IMR-90 (cell line): ENCODE results near the gene TEX13C. TPM values are rescaled to one million over a fixed set of nuclear protein-coding genes. Genes with fewer than 3 reads are reported as not detected.

Source experiments
- ATAC-seq: fragments of 200-7000 bp; cut with Tn5 transposase; 2 replicates; pipeline ENCODE4 v1.9.1; 2020; ENCODE audit warnings: low read depth, mild to moderate bottlenecking, moderate library complexity
- BruUV-seq: library from RNA; stranded (reverse); fragments of 400-500 nt; replicated peaks from 2 replicates; lab custom pipeline; 2021; lab: Mats Ljungman, UMichigan
- CTCF ChIA-PET: fragments of 300-600 bp; formaldehyde crosslinking; extraction: SDS; loops from one replicate; lab custom pipeline; 2021; ENCODE audit warnings: antibody characterized with exemption; lab: Yijun Ruan, JAX
- POLR2A ChIA-PET: fragments of 300-600 bp; sonication (Branson Sonifier 250); formaldehyde crosslinking; loops from one replicate; lab custom pipeline; 2022; ENCODE audit warnings: antibody characterized with exemption; ENCODE audit not compliant: unreplicated experiment; lab: Charles Lee
- DNase-seq: peaks from one replicate; pipeline ENCODE4 v3.0.0; 2013
- H2AFZ ChIP-seq: replicated peaks from 2 replicates; pipeline ENCODE3; 2013; ENCODE audit warnings: low read length, mild to moderate bottlenecking; ENCODE audit not compliant: poor library complexity
- H2AK5ac ChIP-seq: 2 replicates; pipeline ENCODE4 v1.6.1; 2013; ENCODE audit warnings: low read depth, low read length, inconsistent platforms
- H2AK9ac ChIP-seq: replicated peaks from 2 replicates; pipeline ENCODE3; 2013; ENCODE audit warnings: mild to moderate bottlenecking, low read depth, low read length, moderate library complexity; ENCODE audit not compliant: poor library complexity
- H2BK120ac ChIP-seq: 2 replicates; pipeline ENCODE4 v1.6.1; 2013; ENCODE audit warnings: low read depth, low read length, inconsistent platforms
- H2BK15ac ChIP-seq: 3 replicates; pipeline ENCODE4 v1.6.1; 2013; ENCODE audit warnings: low read depth, low read length, inconsistent platforms
- H2BK20ac ChIP-seq: 2 replicates; pipeline ENCODE4 v1.6.1; 2013; ENCODE audit warnings: low read depth, mild to moderate bottlenecking, inconsistent platforms, low read length, moderate library complexity
- H2BK5ac ChIP-seq: 2 replicates; pipeline ENCODE4 v1.6.1; 2013; ENCODE audit warnings: mild to moderate bottlenecking, low read depth, low read length, inconsistent platforms; ENCODE audit not compliant: poor library complexity, severe bottlenecking
- H3K14ac ChIP-seq: replicated peaks from 2 replicates; pipeline ENCODE4 v1.6.1; 2013; ENCODE audit warnings: low read depth, low read length, inconsistent platforms
- H3K18ac ChIP-seq: 2 replicates; pipeline ENCODE4 v1.6.1; 2013; ENCODE audit warnings: low read depth, low read length, control low read depth
- H3K23ac ChIP-seq: 2 replicates; pipeline ENCODE4 v1.6.1; 2013; ENCODE audit warnings: low read depth, low read length, inconsistent platforms
- H3K27ac ChIP-seq: 2 replicates; pipeline ENCODE4 v1.5.1; 2013; ENCODE audit warnings: mild to moderate bottlenecking, control low read depth, low read length; ENCODE audit not compliant: insufficient read depth
- H3K27me3 ChIP-seq: 2 replicates; pipeline ENCODE4 v1.6.1; 2013; ENCODE audit warnings: low read length; ENCODE audit not compliant: control insufficient read depth, insufficient read depth
- H3K36me3 ChIP-seq: 2 replicates; pipeline ENCODE4 v1.6.1; 2013; ENCODE audit warnings: low read length, mixed read lengths; ENCODE audit not compliant: control insufficient read depth, insufficient read depth
- H3K4ac ChIP-seq: 2 replicates; pipeline ENCODE4 v1.6.1; 2013; ENCODE audit warnings: low read depth, low read length, inconsistent platforms
- H3K4me1 ChIP-seq: 2 replicates; pipeline ENCODE4 v1.6.1; 2013; ENCODE audit warnings: low read length, mixed read lengths; ENCODE audit not compliant: control insufficient read depth, insufficient read depth
- H3K4me2 ChIP-seq: 2 replicates; pipeline ENCODE4 v1.6.1; 2013; ENCODE audit warnings: low read depth, mild to moderate bottlenecking, control low read depth, low read length, moderate library complexity
- H3K4me3 ChIP-seq: 2 replicates; pipeline ENCODE4 v1.5.1; 2013; ENCODE audit warnings: low read depth, mild to moderate bottlenecking, control low read depth, low read length, moderate library complexity; ENCODE audit not compliant: insufficient read depth
- H3K56ac ChIP-seq: 2 replicates; pipeline ENCODE4 v1.6.1; 2013; ENCODE audit warnings: low read length, inconsistent platforms; ENCODE audit not compliant: insufficient read depth; ENCODE audit errors: extremely low read depth
- H3K79me1 ChIP-seq, 2 experiments: 2 replicates each; pipeline ENCODE4 v1.6.1; 2013; ENCODE audit warnings: low read length in 2 of 2, inconsistent platforms in 1 of 2, low read depth in 1 of 2
- H3K9ac ChIP-seq: 2 replicates; pipeline ENCODE4 v1.6.1; 2013; ENCODE audit warnings: low read depth, low read length, control low read depth
- H3K9me1 ChIP-seq: 2 replicates; pipeline ENCODE4 v1.6.1; 2013; ENCODE audit warnings: low read length, inconsistent platforms; ENCODE audit not compliant: insufficient read depth
- H3K9me3 ChIP-seq: 2 replicates; pipeline ENCODE4 v1.6.1; 2013; ENCODE audit warnings: low read length; ENCODE audit not compliant: control insufficient read depth, insufficient read depth
- H4K20me1 ChIP-seq: 2 replicates; pipeline ENCODE4 v1.6.1; 2013; ENCODE audit warnings: low read length, inconsistent platforms; ENCODE audit not compliant: insufficient read depth
- H4K5ac ChIP-seq: 2 replicates; pipeline ENCODE4 v1.6.1; 2013; ENCODE audit warnings: mild to moderate bottlenecking, low read depth, low read length, control low read depth
- H4K8ac ChIP-seq, 2 experiments: 2 replicates each; pipeline ENCODE4 v1.6.1; 2013; ENCODE audit warnings: low read depth in 2 of 2, low read length in 2 of 2, control low read depth in 1 of 2, inconsistent platforms in 1 of 2
- H4K91ac ChIP-seq: 2 replicates; pipeline ENCODE4 v1.6.1; 2013; ENCODE audit warnings: low read depth, low read length, inconsistent platforms; ENCODE audit not compliant: insufficient read depth
- BHLHE40 ChIP-seq: fragments of 150-350 bp; IDR thresholded peaks from 2 replicates; pipeline ENCODE4 v1.6.1; 2016; ENCODE audit warnings: mild to moderate bottlenecking, low read depth, low read length
- CEBPB ChIP-seq: IDR thresholded peaks from 2 replicates; pipeline ENCODE4 v1.6.1; 2012; ENCODE audit warnings: low read depth, low read length, improper control_type of control experiment
- CHD1 ChIP-seq: IDR thresholded peaks from 2 replicates; pipeline ENCODE4 v1.6.1; 2012; ENCODE audit warnings: low read depth, low read length, improper control_type of control experiment
- ELK1 ChIP-seq: fragments of 150-350 bp; IDR thresholded peaks from 2 replicates; pipeline ENCODE4 v1.6.1; 2016; ENCODE audit warnings: low read depth, mild to moderate bottlenecking, low read length, moderate library complexity, borderline replicate concordance
- MAFK ChIP-seq: IDR thresholded peaks from 2 replicates; pipeline ENCODE4 v1.6.1; 2012; ENCODE audit warnings: low read depth, low read length, improper control_type of control experiment
- NFE2L2 ChIP-seq: fragments of 150-350 bp; IDR thresholded peaks from 2 replicates; pipeline ENCODE4 v1.6.1; 2016; ENCODE audit warnings: low read depth, mild to moderate bottlenecking, low read length
- POLR2A ChIP-seq: IDR thresholded peaks from 2 replicates; pipeline ENCODE4 v1.6.1; 2012; ENCODE audit warnings: mild to moderate bottlenecking, low read depth, low read length
- RAD21 ChIP-seq: IDR thresholded peaks from 2 replicates; pipeline ENCODE4 v1.6.1; 2012; ENCODE audit warnings: low read length, improper control_type of control experiment
- RFX5 ChIP-seq: IDR thresholded peaks from 2 replicates; pipeline ENCODE4 v1.8.0; 2012; ENCODE audit warnings: low read depth, mild to moderate bottlenecking, low read length, moderate library complexity
- SMC3 ChIP-seq: fragments of 150-350 bp; IDR thresholded peaks from 2 replicates; pipeline ENCODE4 v1.6.1; 2016; ENCODE audit warnings: low read depth, mild to moderate bottlenecking, antibody characterized with exemption, low read length, moderate library complexity
- USF2 ChIP-seq: fragments of 150-350 bp; IDR thresholded peaks from 2 replicates; pipeline ENCODE4 v1.6.1; 2017; ENCODE audit warnings: mild to moderate bottlenecking, antibody characterized with exemption, low read length, low read depth
- dilution Hi-C: fragments of 300-500 bp; cut with HindIII; formaldehyde crosslinking; loops from one replicate; pipeline ENCODE4 v1.14.3; 2018; ENCODE audit warnings: low sequenced_read_pairs; ENCODE audit not compliant: unreplicated experiment
- in situ Hi-C: fragments of 300-500 bp; cut with MboI; formaldehyde crosslinking; loops from 3 replicates; pipeline ENCODE4 v1.14.3; 2019; ENCODE audit warnings: low sequenced_read_pairs, inconsistent platforms, mixed read lengths
- intact Hi-C: fragments of 100-400 bp; cut with micrococcal nuclease; formaldehyde crosslinking; loops from 2 replicates; pipeline ENCODE4 v1.10.0; 2022
- polyA plus RNA-seq, 3 experiments: library from polyadenylated mRNA; depleted of rRNA; stranded (reverse); fragments of >200 nt; gene quantifications; 2 replicates each; pipeline ENCODE4 v1.2.3, GENCODE V29; 2012; ENCODE audit warnings: low replicate concordance in 1 of 3
- total RNA-seq: library from RNA; depleted of rRNA; stranded (reverse); fragments of >200 nt; gene quantifications from 2 replicates; pipeline ENCODE4 v1.2.3, GENCODE V29; 2012

TEX13C gene
- total and polyA plus RNA-seq, 2 of the 4 experiments (the other 2 are of a cell fraction) = not detected

DNA sequence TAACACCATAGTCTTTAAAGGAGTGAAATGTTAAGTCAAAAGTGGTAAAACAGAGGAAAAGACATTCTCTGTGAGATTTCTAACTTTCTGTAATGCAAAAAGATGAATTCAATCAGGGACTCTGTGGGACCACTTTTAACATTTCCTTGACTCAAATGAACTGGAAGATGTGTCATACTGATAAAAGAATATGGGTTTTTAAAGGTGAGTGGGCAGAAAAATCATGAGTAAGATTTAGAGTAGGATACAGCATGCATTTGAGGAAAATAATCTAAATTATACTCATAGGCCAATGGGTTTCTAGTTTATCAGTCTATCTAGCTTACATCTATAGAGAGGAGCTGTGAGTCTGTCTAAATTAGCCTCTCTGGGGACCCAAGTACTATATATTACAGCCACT lies 11.0 kb upstream of the TEX13C start:
- dilution Hi-C loops = no loop called here
- H2BK120ac ChIP-seq = no peak overlapping the region

More for the DNA sequence above, 11.0 kb upstream of the TEX13C start:
- POLR2A ChIA-PET = no interaction called here
- H3K9ac ChIP-seq = no peak overlapping the region
- H3K36me3 ChIP-seq = no peaks in the 10 kb centered on the region
- H3K9me3 ChIP-seq = no peaks in the 10 kb centered on the region
- DNase-seq (no peak), ATAC-seq (no peak)
- H3K79me1 ChIP-seq = no peaks in the 10 kb centered on the region
- H3K14ac ChIP-seq = no peak overlapping the region
- H3K4me3 ChIP-seq = no peak overlapping the region
- in situ Hi-C loops = no loop called here
- CTCF ChIA-PET = no interaction called here
- no peak overlapping the region for H4K91ac ChIP-seq
- no peak overlapping the region for H3K18ac ChIP-seq
- no peaks in the 10 kb centered on the region for H3K27me3 ChIP-seq
- H4K20me1 ChIP-seq = no peaks in the 10 kb centered on the region
- no peak overlapping the region for H4K8ac ChIP-seq
- no peaks in the 10 kb centered on the region for H3K4me1 ChIP-seq
- intact Hi-C loops = no loop called here
- no peak overlapping the region for H3K4ac ChIP-seq
- no peak overlapping the region for H3K4me2 ChIP-seq
- no peak overlapping the region for H3K27ac ChIP-seq
- H3K23ac ChIP-seq = no peak overlapping the region
- H2BK5ac ChIP-seq = no peak overlapping the region
- H2AFZ ChIP-seq = no peak overlapping the region
- H2BK20ac ChIP-seq = no peak overlapping the region
- H3K9me1 ChIP-seq = no peaks in the 10 kb centered on the region
- no peak overlapping the region for H2AK9ac ChIP-seq
- no peak for TF ChIP-seq CHD1
- TF ChIP-seq BHLHE40 = no peak
- TF ChIP-seq NFE2L2 = no peak
- no peak for TF ChIP-seq POLR2A
- no peak for TF ChIP-seq RFX5
- TF ChIP-seq SMC3 = no peak
- TF ChIP-seq MAFK = no peak
- no peak for TF ChIP-seq USF2
- no peak for TF ChIP-seq CEBPB
- TF ChIP-seq RAD21 = no peak
- TF ChIP-seq ELK1 = no peak
- no peak overlapping the region for H2BK15ac ChIP-seq
- no TSS peak for BruUV-seq
- no peak overlapping the region for H2AK5ac ChIP-seq
- H3K56ac ChIP-seq = no peak overlapping the region
- no peak overlapping the region for H4K5ac ChIP-seq
